Lower lobe of right lung (tissue), 2 donors: ENCODE measurements around the gene FILIP1. TPM values are rescaled to one million over a fixed set of nuclear protein-coding genes. Genes with fewer than 3 reads are reported as not detected.

Experiments
- ATAC-seq, 2 donors: fragments of 200-7000 bp; cut with Tn5 transposase; one replicate each; pipeline ENCODE4 v1.9.1; 2020 to 2022; ENCODE audit warnings: mild to moderate bottlenecking in 2 of 2, moderate library complexity in 2 of 2
- DNase-seq: peaks from one replicate; pipeline ENCODE4 v3.0.0-alpha.2; 2020
- H3K27ac ChIP-seq: fragments of 200-600 bp; one replicate; pipeline ENCODE4 v1.8.0; 2022
- H3K27me3 ChIP-seq: fragments of 200-600 bp; one replicate; pipeline ENCODE4 v1.8.0; 2022; ENCODE audit warnings: low read depth
- H3K36me3 ChIP-seq: fragments of 200-600 bp; one replicate; pipeline ENCODE4 v1.8.0; 2022; ENCODE audit warnings: mild to moderate bottlenecking
- H3K4me1 ChIP-seq: fragments of 200-600 bp; one replicate; pipeline ENCODE4 v1.8.0; 2022
- H3K4me3 ChIP-seq: fragments of 200-600 bp; one replicate; pipeline ENCODE4 v1.8.0; 2022; ENCODE audit warnings: mild to moderate bottlenecking
- H3K9me3 ChIP-seq: fragments of 200-600 bp; one replicate; pipeline ENCODE4 v1.8.0; 2022
- intact Hi-C: fragments of 100-400 bp; cut with DNase I; formaldehyde crosslinking; loops from one replicate; pipeline ENCODE4 v1.11.0; 2022
- total RNA-seq: library from RNA; stranded (reverse); fragmentation: NEBNext Ultra II Directional; extraction: Animal tissue kit (Norgen Biotek cat#: 25700); gene quantifications from one replicate; pipeline ENCODE4 v1.2.1, GENCODE V29; 2021
- TF ChIP-seq, protein P1 (sequence below): fragments of 200-600 bp; IDR thresholded peaks from one replicate; pipeline ENCODE4 v1.8.0; 2022; ENCODE audit warnings: antibody characterized with exemption, mild to moderate bottlenecking
- donor health status: DM: no; HTN: yes; CAD: no; lungs with severe emphysema.

Gene FILIP1
- total RNA-seq, 1 donor from 2014 or later, result 17.4 TPM

DNA sequence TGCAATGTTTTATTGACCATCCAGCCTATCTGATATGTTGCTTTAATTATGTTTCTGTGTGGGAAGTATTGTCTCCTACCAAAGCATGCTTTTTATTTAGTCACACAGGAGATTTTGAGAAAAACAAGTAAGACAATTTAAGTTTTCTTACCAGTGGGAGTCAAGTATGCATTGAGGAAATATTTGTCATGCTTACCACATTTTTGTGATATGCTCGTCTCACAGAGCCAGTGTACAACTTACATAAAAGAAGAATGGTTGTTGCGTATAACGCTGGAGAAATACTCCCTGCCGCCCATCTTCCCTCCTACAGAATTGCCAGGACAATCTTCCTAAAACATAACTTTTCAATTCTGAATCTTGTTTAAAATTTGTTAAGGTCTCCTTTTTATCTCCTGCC is 37.1 kb upstream of the FILIP1 start:
- DNase-seq, result no peak
- ATAC-seq, result no peak
- Histone ChIP-seq H3K27ac (no peak overlapping the region), H3K4me3 (no peak overlapping the region), H3K4me1 (peaks cover 7% of the 10 kb centered on the region), H3K36me3 (no peaks in the 10 kb centered on the region), H3K9me3 (no peaks in the 10 kb centered on the region), H3K27me3 (no peaks in the 10 kb centered on the region)
- TF ChIP-seq, protein P1, sequence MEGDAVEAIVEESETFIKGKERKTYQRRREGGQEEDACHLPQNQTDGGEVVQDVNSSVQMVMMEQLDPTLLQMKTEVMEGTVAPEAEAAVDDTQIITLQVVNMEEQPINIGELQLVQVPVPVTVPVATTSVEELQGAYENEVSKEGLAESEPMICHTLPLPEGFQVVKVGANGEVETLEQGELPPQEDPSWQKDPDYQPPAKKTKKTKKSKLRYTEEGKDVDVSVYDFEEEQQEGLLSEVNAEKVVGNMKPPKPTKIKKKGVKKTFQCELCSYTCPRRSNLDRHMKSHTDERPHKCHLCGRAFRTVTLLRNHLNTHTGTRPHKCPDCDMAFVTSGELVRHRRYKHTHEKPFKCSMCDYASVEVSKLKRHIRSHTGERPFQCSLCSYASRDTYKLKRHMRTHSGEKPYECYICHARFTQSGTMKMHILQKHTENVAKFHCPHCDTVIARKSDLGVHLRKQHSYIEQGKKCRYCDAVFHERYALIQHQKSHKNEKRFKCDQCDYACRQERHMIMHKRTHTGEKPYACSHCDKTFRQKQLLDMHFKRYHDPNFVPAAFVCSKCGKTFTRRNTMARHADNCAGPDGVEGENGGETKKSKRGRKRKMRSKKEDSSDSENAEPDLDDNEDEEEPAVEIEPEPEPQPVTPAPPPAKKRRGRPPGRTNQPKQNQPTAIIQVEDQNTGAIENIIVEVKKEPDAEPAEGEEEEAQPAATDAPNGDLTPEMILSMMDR, result no peak
- intact Hi-C loops, result no loop called here

DNA sequence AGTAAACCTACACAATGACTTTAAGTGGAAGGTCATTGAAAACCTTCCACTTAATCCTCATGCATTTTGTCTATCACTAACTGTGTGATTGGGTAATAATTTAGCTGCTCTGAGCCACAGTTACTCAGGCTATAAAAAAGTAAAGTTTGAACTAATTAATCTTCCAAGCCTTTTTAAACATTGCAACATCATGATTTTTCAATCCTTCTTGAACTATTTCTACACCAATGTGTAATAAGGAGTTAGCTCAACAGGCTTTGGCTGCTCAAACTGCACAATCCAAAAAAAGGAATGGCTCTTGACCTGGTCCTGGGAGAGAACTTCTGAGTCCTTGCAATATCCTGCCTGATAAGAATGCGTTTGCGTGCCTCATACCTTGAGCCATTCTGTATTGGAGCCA is 34.8 kb upstream of the FILIP1 start:
- TF ChIP-seq, protein P1, result no peak
- Histone ChIP-seq H3K27ac (no peak overlapping the region), H3K4me1 (peaks cover 15% of the 10 kb centered on the region), H3K36me3 (no peaks in the 10 kb centered on the region), H3K4me3 (no peak overlapping the region), H3K9me3 (no peaks in the 10 kb centered on the region), H3K27me3 (no peaks in the 10 kb centered on the region)
- ATAC-seq (peak; percentile 86 to 91), DNase-seq (no peak)
- intact Hi-C loops, result no loop called here

DNA sequence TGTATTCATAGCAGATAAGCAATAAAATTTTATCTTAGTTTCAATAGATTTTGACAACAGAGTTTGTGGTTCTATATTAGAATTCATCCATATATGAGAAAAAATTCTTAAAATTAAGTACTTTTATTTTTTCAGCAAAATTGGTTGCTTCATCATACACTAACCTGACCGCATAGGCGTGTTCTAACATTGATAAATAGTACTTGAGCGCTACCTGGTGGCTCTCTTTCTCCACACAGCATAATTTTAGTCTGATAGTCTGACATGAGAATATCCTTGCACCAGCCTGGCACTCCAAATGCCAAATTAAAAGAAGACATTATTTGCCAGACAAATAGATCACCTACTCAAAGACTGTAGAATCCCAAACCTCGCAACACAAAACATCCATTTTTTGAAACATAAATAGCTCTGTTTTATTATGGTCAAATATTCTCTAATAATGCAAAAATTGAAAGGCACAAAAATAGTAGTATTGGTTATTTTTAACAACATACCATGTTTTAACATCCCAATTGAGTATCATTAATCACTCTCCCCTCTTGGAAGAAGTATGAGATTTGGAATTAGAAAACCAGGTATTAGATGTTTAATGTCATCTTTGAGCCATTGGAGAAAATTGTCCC is 33.0 kb upstream of the FILIP1 start:
- DNase-seq, result no peak
- H3K4me1 ChIP-seq, result peaks cover 15% of the 10 kb centered on the region
- intact Hi-C loops, result no loop called here
- TF ChIP-seq, protein P1, result peak; percentile 65
- no peaks in the 10 kb centered on the region for H3K27me3 ChIP-seq
- no peaks in the 10 kb centered on the region for H3K36me3 ChIP-seq
- peak; percentile 78 to 86 for ATAC-seq
- no peak overlapping the region for H3K27ac ChIP-seq
- H3K4me3 ChIP-seq, result no peak overlapping the region
- H3K9me3 ChIP-seq, result no peaks in the 10 kb centered on the region

DNA sequence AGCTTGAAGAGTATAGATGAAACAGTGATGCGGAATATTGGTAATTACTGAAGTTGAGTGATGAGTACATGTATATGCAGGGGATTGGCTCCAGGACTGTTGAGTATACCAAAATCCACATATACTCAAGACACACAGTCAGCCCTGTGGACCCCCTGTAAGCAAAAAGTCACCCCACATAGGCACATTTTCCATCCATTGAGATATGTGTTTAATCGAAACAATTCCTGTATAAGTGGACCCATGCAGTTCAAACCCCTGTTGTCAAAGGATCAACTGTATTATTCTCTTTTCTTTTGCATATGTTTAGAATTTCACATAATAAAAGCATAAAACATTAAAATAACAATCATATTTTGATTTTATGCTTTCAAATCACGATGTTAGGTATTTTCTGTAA is 32.1 kb upstream of the FILIP1 start:
- Histone ChIP-seq H3K4me3 (no peak overlapping the region), H3K27me3 (no peaks in the 10 kb centered on the region), H3K4me1 (peaks cover 15% of the 10 kb centered on the region), H3K27ac (no peak overlapping the region), H3K9me3 (no peaks in the 10 kb centered on the region), H3K36me3 (no peaks in the 10 kb centered on the region)
- intact Hi-C loops, result no loop called here
- DNase-seq, result no peak
- TF ChIP-seq, protein P1, result no peak
- ATAC-seq, result no peak

DNA sequence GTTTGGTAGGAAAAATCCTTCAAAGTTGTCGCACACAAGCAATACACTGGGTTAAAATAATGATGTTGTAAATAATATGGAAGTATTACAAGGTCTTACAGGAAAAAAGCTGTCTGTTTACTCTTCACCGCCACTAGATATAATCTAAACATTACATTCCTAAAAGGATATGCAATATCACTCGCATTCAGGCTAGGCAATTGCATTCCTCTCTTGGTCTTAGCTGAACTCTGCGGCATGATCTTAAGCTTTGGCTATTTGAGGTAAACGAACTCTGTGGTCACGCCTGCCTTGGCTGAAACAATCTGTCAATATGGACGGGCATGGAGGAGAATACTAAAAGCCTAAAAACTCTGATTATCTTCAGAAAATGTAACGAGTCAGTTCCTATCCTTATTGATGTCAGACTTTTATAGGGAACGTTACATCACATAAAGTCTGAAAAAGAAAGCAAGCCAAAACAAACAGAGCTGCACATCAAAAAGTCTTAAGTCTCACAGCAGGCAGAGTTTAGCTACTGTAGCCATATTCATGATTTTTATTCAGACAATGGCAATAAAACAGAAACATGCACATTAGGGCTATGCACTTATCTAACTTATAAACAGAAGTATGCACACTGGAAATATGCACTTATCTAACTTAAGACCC is 30.8 kb upstream of the FILIP1 start:
- peak; percentile 55 to 71 for ATAC-seq

More for the DNA sequence above, 30.8 kb upstream of the FILIP1 start:
- H3K36me3 ChIP-seq, result no peaks in the 10 kb centered on the region
- H3K4me3 ChIP-seq, result peak overlapping the region; percentile 22
- H3K4me1 ChIP-seq, result peaks cover 15% of the 10 kb centered on the region
- no peaks in the 10 kb centered on the region for H3K27me3 ChIP-seq
- no peak overlapping the region for H3K27ac ChIP-seq
- no peaks in the 10 kb centered on the region for H3K9me3 ChIP-seq
- no peak for DNase-seq
- intact Hi-C loops, result no loop called here
- TF ChIP-seq, protein P1, result no peak
